Activated CD4-positive, alpha-beta T cell treated with anti-CD3 and anti-CD28 coated beads, Interleukin-10, Interleukin-2, amounts not matched to agents 100 ng/mL and 50 ng/mL, durations not matched to agents 16 hours and 8 hours (primary cell): ENCODE measurements around the gene STK17A.

ENCODE experiments used
- DNase-seq: peaks from one replicate; pipeline ENCODE4 v3.0.0-alpha.2; 2020

Gene STK17A

DNA sequence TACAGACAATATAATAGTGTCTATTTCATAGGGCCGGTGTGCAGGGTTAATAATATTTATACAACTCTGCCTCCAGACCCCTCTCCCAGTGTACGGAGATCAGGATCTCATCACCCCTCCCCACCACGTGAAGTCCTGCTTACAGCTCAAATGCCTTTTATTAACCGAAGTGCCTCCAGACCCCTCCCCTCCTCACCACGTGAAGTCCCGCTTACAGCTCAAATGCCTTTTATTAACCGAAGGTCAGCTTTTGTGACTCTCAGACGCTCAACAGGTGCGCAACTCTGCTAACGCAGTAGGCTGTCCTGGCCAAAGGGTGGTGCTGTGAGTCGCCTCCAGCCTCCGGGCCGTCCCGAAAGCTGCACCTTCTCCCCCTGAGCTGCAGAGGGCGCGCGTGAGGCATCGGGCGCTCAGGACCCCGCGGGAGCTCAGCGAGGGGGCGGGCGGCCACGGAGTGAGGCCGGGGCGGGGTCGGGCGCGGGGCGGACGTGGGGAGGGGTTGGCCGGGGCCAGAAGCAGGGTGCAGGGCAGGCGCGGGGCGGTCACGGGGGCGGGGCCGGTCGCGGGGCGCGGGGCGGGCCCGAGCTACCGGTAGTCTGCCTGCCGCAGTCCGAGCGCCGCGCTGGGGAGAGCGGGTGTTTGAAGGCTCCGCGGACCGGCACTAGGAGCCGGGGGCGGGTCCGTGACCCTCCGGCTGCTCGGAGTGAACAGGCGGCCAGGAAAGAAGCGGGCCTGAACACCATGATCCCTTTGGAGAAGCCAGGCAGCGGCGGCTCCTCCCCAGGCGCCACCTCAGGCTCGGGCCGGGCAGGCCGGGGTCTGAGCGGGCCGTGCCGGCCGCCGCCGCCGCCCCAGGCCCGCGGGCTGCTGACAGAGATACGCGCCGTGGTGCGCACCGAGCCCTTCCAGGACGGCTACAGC, at the start of gene STK17A:
Gene STK17A, plus strand, starts transcription at position 606 of the 921 bp plus-strand sequence. Its CDS starts 136 bp downstream, at position 742.
- DNase-seq, result peak; percentile 96

DNA sequence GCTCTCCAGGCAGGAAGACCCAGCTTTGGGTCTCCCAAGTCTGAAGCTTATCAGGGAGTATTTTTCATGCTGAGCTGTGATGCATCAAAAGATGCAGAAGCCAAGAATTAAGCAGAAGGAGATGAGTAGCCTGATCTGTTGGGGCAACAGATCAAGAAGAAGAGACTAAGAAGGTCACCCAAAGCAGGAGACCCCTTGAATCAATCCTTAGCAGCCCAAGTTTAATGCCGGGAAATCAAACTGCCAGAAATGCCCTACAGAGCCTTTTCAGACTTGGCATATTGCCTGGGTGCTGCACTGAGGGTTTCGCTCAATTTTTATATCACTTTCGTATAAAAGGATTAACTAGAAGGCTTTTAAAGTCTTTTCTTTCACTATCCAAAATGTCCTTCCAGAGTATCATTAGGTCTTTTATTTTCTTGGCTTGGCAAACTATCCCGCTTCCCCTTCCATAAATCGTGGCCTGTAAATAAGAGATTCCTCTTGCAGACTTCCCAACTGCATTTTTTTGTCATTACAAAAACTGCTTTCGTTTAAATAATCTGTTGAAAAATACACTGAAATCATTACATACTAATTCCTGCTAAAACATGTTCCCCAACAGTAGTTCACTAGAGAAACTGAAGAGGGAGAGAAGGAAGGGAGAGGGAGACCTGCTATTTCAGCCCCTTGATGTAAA, 49.0 kb upstream of the STK17A start:
- no peak for DNase-seq

DNA sequence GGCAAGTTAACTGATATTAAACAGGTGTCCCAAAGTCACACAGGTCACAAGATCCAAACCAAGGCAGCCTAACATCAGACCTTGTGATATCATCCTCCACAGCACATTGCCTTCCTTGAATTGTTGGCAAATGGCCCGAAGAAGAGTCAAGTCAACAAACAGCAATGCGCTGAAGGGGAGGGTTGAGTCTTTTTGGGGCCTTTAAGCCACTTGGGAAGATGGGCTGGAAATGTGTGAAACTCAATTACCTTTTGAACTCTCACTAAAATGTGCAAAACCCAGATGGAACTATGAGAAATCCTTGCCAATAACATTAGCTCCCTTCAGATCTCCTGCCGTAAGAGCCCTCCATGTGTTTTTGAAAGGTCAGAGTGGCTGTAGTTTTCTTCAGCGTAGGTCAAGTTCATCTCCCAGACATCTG, 47.9 kb upstream of the STK17A start:
- DNase-seq, result no peak

DNA sequence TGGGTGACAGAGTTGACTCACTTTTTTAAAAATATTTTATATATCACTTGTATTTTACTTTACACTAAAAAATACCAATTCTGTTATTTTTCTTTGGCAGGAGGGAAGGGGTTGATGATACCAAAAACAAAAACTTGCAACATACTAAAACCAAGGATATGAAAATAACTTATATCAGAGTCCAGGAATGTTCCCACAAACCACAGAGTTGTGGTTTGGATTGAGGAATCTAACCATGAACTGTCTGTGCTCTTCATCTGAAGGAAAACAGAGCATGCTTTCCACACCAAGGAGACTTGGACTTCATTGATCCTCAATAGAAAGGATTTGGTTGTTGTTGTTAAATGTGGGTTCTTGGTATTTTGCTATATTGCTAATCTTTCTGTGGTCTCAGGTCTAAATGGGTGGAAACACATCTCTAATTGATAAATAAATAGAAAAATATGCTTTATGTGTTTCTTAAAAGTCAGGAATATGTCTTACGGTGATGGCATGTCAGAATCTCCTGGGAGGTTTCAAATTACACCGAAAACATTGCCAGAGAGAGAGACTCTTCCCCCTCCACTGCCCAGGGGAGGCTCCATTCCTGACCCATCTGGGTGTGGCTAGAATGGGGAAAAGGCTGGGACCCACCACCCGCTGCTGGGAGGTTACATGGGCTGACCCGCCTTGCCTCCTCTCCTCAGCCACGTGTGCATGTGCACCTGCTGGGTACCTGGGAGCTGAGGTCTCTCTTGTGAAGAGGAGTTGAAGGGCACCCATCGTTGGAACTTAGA, 46.9 kb upstream of the STK17A start:
- no peak for DNase-seq

DNA sequence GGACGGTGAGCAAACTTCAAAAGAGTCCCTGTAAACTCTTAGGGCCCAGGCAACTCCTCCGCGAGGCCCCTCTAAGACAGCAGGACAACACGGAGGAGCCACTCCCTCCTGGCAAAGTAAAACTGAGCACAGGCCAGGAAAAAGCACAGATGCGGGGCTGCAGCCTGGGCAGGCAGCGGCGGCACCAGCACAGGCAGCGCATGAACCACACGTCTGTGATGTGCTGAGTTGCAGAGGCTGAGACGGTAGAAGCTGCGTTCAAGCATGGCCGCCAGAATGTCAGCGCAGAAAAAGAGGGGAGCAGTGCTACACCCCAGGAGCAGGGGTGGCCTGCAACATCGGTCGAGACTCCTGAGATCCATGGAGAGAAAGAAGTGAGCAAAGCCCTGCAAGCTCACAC, 46.1 kb upstream of the STK17A start:
- no peak for DNase-seq

DNA sequence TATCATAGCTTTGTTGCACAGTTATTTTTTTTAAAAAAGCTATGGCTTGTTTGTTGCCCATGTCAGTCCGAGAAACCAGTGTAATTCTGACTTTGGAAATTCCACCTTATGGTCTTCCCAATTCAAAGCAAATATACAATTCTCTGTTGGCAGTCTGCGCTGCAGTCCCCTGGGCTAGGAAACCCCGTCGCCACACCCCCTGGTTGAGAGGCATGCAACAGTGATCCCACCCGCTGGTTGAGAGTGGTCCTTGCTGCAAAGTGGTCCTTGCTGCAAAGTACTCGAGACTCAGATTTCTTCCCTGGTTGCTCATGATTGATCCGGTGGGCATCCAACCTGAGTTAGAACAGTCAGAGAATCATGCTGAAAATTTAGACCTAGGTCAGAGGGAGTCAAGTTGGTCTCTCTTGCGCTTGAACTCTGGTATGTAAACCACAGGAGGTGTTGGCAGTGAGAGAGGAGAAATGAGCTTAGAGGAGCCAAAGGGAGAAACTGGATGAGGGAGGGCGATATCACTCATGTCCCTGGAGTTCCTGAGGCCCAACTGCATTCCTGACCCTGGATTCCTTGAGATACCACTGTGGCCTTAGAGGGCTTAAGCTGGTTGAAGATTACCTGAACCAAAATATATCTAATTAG, 45.0 kb upstream of the STK17A start:
- DNase-seq, result no peak

DNA sequence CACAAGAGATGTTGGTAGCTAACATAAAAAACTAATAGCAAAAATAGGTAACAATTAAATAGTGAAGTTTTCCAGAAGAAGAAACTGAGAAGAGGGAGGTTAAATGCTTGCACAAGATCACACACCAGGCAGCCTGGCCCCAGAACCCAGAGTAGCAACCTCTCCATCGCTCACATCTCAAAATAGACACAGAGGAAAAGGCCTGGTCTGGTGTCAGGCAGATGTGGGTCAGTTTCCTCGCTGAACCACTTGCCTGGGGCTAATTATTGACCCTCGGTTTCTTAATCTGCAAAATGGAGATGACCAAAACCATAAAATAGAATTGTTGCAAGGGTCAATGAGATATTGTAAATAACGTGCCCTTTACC, 44.5 kb upstream of the STK17A start:
- no peak for DNase-seq

DNA sequence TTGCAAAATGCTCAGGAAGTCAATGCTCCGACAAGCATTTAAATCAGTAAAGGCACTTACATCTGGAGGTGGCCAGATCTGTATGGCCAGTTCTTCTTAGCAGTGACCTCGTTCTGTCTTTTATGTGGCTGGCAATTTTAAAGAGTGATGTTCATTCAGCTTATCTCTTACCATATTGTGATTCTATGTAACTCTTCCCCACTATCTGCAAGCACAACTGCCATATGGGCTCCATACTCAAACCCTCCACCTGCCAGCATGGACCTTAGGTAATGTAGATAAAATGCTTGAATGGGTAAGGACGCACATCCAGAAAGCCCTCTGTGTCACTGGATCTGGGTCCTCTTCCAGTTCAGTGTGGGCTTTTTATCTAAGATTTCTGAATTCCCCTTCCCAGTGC, 42.4 kb upstream of the STK17A start:
- DNase-seq, result no peak

DNA sequence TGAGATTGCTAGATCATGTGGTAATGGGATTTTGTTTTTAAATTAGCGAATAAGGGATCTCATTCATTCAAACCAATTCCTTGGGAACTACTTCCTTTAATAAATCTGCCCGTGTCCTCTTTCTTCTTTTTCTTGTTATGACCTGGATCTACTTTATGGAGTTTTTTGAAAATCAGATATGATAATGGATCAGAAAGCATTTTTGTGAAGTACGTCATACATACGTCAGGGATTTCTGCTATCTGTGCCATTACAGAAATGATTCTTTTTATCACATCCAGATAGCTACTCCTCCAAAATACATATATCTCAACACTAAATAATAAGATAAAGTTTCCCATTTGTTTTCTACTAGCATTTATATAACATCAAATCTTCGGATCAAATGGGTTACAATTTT, 40.2 kb upstream of the STK17A start:
- DNase-seq, result no peak

DNA sequence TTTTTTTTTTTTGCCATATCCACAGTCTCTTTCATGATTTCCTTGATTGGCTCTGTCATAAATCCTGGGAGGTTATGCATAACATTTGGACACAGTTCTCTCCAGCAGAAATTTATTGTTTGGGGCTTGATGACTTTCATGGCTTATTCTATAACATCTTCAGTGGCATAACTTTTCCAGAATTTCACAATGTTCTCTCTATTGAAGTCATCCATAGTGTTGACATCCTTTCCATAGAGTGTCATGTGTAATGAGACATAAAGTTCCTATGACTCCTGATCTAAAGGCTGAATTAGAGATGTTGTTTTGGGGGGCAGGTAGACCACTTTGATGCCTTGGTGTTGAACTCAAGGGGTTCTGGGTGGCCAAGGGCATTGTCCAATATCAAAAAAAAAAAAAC, 36.7 kb upstream of the STK17A start:
- DNase-seq, result no peak

DNA sequence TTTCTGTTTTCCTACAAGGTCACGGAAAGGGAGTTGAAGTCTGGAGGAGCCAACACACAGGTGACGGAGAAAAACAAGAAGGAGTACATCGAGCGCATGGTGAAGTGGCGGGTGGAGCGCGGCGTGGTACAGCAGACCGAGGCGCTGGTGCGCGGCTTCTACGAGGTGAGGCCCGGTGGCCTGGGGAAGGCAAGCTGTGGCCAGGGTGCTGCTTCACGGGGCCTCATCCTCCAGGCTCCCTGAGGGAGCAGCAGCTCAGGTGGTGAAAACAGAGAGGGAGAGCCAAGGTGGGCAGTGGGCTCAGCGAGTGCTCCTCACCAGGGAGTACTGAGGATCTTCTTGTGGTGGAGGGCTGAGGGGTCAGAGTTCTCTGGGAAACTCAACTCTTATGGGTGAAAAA, 32.5 kb upstream of the STK17A start:
- DNase-seq, result no peak

DNA sequence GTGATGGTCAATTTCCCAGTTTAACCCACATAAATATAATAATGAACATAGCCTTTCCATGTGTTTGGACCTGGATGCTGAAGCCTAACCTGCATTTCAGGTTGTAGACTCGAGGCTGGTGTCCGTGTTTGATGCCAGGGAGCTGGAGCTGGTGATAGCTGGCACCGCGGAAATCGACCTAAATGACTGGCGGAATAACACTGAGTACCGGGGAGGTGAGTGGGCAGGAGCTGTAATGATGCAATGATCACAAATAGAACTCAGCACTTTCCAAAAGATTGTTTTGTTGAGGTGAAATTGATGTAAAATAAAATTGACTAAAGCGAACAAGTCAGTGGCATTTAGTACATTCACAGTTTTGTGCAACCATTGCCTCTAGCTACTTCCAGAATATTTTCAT, 30.8 kb upstream of the STK17A start:
- no peak for DNase-seq

DNA sequence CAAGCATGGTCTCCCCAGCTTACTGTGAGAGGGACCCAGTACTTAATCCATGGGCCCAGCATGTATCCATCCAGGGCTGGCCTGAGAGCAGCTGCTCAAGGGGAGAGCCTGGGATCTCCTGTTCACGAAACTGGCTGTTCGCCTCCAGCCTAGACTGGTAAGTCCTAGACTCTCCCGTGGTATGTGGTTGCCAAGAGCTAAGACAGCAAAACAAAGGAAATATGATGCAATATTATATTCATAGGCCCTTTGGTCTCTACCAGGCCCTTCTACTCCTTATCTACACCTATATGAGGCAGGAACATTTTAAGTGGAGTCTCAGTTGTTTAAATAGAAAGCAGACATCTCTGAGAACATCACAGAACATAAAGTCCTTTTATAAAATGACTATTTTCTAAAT, 28.9 kb upstream of the STK17A start:
- DNase-seq, result peak; percentile 34

DNA sequence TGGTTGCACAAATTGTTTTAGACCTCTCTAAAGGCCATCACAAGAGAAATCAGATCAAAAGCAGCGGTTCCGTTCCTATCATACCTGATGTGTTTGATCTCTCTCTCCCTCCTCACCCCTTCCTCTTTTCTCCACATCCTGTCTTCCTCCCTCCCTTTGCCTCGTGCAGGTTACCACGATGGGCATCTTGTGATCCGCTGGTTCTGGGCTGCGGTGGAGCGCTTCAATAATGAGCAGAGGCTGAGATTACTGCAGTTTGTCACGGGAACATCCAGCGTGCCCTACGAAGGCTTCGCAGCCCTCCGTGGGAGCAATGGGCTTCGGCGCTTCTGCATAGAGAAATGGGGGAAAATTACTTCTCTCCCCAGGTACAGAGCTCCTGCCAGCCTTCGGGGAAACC, 28.5 kb upstream of the STK17A start:
- DNase-seq, result peak; percentile 6

DNA sequence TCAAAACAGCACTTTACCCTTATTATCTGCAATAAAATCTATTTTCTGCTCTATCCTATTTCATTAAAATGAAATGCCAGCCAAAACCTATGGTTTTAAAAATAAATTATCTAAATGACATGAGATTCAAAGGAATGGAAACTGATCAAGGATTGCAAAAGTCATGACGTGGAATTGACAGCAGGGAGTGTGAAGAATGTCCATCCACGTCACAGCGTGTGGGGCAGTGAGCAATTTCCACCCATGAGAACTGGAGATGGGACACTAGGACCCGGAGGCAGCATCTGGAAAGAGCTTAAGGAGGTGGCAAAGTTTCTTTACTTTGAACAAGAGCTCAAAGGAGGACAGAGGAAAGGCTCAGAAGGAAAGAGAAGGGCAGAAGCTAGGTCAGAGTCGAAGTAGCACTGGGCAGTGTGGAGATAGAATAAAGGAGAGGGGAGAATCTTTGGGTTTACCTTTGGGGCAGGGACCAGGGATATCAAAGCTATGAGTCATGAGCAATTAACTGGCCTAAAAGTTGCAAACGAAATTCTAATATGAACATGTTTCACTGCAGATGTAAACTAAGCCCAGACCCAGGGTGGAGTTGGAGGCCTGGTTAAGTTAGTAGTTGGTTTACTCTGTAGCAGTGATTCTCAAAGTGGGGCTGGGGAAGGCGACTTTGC, 24.9 kb upstream of the STK17A start:
- DNase-seq, result no peak

DNA sequence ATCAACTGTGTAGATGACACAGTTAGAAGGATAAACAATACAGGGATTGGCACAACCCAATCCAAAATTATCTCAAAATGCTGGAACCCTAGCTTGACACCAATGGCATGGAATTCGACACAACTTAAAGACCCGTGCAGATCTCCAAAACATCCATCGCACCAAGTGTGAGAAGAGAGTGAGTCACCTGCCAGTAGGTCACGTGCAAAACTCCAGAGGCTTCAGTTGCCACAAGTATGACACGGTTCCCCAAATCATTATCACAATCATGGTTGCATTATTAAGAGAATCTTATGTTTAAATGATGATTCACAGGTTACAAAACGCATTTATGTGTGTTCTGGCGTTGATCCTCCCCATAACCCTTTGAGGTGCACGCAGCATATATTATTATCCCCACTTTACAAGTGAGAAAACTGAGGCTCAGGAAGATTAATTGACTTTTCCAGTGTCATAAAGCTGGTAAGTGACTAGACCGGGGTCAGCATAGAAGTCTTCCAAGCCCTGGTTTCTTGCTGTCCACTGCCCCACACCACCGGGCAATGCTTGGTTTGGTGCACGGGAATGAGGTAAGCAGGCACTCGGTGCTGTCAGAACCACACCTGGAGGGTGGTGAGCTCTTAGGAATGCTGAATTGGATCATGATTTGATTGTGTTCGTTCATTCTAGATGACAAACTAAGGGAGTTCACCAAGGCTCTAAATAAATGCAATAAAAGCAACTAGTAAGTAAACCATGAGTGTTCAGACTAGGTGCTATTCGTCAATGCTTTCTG, 23.6 kb upstream of the STK17A start:
- no peak for DNase-seq

DNA sequence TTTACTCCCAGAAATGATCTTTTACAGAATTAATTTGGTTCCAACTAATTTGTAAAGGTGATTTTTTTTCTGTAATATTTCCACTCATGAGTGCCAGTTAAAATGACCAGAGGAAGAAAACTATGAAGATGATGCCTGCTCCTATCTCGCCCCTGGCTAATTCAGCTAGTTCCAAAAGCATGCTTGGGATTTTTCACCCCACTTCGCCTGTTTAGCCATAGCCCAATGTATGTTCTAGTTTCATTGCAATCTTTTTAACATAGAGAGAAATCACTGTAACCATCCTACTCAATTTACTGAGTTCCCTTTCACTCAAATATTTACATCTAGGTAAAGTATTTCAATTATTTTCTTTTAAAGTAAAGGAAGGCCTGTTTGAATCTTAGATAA, 23.0 kb upstream of the STK17A start:
- DNase-seq, result no peak

DNA sequence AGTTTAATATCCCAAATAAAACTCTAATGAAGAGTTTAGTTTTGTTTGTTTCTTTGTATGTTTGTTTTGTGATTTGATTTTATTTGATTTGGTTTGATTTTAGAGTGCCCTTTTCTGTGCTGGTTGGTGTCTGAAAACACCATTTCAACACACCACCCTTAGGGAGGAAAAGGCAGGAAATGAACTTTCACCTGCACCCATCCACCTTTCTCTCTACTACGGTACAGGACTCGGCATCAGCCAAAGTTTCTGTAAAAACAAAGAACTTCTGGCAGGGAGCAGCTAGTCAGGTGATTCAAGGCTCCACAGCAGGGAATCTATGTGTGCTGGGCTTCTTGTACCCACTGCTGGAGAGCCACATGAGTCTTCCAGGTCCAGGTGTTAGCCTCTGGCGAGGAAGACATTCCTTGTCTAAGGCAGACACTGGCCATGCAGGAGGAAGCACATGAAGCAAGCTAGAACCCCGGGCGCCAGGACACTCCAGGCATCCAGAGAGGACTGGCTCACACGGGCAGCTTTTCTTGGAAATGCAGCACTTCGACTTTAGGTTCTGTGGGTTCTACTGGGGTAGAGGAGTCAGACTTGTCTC, 22.1 kb upstream of the STK17A start:
- DNase-seq, result no peak

DNA sequence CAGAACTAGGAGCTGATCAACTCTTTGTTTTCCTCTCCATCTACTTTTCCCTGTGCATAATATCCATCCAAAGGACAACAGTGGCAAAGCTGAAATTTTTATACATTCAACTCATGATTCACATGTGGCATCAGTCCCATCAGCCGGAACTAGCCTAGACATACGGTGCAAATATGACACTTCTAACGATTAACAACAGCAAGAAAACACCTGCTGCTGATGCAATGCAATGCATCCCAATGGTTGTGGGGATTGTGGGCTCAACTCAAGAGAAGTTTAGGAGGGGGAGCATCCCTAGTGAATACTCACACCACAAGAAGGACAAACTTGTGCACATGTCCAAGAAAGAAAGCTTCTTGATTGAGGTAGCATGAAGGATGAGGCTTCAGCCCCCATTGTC, 20.5 kb upstream of the STK17A start:
- no peak for DNase-seq

DNA sequence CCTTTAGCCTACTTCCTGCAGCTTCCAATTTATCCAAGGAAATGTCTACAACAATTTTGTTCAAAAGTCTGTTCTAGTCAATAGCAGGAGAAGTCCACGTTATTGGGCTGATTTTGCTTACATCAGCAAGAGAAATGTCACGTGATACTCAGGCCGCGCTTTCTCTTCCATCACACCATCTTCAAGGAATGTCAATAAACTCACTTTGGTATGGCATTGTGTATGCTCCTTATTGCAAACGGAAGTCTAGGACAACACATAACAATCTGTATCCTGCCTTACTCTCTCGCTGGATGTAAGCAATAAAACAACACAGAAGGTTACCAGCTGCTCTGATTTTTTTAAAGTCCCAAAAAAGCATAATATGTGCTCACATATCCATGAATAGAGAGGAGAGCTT, 17.1 kb upstream of the STK17A start:
- no peak for DNase-seq

DNA sequence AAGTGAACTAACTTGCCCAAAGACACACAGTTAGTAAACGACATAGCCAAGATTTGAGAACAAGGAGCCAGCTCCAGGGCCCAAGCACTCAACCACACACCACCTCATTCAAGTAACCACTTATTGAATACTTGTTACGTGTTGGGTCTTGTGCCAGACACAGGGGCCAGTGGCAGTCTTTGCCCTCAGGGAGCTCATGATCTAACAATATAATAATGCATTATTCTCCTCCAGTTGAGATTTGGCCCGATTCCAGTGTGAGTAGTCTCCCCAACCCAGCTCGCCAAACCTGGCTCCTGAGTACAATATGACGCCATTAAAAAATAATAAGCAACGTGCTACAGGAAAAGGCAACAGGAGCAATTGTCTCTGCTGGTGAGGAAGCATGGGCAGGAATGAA, 14.4 kb upstream of the STK17A start:
- DNase-seq, result no peak
